HG02970 (cell line): ENCODE results near the gene ZNF37A.
"Not testable (repeated sequence)": the region's sequence is repeated elsewhere in the genome, so short reads cannot be mapped to it uniquely, and the experiment has no call there.

Source experiments
- ATAC-seq: cut with Tn5 transposase; IDR thresholded peaks from one replicate; pipeline ENCODE4 v1.9.1; 2021; ENCODE audit warnings: mild to moderate bottlenecking, moderate library complexity, moderate number of reproducible peaks; ENCODE audit not compliant: unreplicated experiment, low FRiP score

The ZNF37A gene

DNA sequence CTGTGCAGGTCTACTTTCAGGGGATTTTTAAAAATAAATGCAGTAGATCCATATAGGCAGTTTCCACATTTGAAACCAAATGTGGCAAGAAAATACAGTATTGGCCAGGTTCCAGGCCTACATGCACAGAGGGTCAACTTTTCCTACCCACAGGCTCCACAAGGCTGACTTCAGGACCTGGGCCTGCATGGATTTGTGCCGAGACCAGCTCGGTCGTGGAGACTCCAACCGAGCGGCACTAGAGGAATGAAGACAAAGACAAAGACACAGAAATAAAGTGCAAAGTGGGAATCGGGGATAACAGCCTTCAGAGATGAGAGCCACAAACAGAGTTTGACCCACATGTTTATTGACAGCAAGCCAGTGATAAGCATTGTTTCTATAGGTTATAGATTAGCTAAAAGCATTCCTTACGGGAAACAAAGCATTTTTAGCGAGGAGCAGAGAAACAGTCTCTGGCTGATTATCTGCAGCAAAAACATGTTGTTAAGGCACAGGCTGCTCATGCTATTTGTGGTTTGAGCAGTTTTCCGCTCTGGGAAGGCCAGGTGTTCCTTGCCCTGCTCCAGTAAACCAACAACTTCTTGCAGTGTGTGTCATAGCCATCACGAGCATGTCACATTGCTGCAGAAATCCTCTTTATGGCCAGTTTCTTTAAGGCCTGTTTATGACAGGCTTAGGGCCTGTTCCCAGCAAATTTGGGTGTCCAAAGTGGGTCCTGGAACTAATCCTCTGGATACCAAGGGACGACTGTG is 52.6 kb downstream of the ZNF37A start:
- no peak for ATAC-seq

DNA sequence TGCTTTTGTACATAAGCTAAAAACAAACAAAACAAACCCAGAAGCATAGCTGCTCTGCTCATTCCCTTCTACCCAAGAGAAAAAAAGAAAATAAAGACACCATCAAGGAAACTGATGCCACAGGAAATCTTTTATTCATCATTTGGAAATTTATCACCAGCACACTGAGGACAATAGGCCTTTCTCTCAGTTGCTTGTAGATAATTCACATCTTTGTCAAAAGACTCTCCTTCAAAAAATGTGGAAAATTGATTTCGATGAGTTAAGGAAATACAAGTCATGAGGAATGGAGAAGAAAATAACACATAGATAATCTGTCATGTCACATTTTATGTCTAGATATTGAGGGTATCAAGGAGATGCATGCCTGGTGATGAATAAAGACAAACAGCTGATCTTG is 53.5 kb downstream of the ZNF37A start:
- ATAC-seq: no peak

DNA sequence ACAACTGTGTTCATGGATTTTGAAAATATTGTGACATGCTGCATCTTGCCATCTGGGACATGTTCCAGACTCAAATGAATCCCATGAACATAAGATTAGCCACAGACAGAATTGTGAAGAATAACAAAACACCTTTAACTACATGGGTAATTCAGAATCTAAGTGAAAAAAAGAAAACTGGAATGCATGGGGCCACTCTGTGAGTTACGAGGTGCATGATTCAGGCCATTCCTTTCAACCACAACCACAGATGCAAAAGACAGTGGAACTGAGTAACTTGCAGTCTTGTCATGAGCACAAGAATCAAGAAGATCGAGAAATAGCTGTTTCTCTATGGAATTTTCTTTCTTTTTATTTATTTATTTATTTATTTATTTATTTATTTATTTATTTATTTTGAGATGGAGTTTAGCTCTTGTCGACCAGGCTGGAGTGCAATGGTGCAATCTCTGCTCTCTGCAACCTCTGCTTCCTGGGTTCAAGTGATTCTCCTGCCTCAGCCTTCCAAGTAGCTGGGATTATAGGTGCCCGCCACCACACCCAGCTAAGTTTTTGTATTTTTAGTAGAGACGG is 56.8 kb downstream of the ZNF37A start:
- not testable (repeated sequence) for ATAC-seq

DNA sequence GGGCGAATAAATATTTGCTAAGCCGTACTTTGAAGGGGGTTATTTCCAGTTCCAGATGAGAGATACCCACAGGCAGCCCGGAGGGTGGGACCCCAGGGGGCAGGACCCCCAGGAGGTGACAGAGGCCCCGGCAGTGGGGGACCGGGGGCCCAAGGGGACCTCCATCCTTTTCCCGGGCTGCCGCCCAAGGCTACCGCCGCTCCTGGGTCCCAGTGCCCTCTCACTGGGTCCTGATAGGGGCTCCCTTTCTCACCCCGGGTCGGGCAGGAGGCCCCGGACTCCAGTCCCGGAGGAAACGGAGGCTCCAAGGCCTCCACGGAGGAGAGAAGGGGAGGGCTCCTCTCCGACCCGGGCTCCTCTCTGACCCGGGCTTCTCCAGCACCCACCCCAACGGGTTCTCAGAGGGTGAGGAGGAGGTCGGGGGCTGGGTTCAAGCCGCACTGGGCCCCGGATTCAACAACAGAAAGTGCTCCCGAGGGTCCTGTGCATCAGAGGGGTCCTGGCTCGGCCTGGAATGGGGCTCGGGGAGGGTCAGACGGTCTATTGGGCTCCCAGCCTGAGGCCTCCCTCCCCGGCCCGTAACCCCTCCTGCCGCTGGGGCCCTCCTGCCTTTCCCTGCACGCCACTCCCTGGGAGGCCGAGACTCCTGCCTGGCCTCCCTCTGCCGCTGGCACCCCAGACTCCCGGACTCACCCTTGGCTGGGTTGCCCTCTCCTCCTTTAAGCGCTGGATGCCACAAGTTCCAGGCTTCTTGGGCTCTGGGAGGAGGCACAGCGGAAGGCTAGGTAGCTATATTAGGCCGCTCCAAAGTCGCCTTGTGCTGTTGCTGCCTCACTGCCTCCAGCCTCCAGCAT is 62.5 kb downstream of the ZNF37A start:
- ATAC-seq: no peak

DNA sequence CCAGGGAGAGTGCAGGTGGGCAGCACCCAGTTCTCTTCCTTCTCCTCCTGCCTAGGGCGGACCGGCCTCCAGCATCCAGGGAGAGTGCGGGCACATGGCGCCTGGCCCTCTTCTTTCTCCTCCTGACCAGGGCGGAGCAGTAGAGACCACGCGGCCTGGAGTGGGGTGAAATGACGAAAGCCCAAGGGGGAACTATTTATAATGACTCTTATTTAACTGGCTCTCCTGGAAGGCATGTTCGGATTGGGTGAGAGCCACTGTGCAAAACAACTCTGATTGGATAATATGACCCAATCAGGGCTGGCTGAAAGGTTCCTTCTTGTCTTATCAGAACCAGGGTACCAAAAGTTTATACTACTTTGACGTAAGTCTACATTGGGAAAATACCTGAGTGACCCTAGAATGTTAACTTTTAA is 63.1 kb downstream of the ZNF37A start:
- ATAC-seq: no peak

DNA sequence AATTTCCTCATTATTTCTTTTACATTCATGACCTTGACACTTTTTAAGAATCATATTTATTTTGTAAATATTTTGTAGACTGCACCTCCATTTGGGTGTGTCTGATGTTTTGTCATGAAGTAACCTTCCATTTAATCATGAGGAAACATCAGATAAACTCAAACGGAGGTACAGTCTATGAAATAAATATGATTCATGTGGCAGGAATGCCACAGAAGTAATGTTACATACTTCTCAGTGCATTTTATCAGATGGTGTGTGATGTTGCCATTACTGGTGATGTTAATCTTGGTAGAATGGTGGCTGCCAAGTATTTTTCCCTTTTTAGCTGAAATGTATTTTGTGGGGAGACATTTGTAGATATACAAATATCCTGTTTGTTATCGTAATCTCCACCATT is 64.9 kb downstream of the ZNF37A start:
- no peak for ATAC-seq

DNA sequence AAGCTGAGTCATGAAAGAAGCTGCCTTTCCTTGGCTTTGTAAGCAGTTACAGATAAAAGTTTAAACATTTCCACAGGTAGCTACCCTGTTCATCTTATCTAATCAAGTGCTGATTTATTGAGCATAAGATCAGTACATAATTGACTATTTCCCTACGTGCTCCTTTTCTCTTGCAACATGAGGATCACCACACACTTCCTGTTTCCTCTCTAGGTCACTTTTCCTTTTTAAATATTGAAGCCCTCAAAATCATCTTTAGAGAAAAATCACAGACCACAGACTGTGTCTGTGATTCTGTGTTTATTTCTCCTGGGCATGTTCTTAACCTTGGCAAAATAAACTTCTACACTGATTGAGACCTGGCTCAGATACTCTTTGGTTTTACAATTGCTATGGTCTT is 69.5 kb downstream of the ZNF37A start:
- no peak for ATAC-seq

DNA sequence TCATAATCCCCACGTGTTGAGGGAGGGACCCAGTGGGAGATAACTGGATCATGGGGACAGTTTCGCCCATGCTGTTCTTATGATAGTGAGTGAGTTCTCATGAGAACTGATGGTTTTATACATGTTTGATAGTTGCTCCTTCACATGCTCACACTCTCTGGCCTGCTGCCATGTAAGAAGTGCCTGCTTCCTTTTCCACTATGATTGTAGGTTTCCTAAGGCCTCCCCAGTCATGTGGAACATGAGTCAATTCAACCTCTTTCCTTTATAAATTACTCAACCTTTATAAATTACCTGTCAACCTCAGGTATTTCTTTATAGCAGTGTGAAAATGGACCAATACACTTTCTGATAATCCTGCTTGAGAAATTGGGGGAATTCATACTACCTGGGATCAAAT is 80.2 kb downstream of the ZNF37A start:
- ATAC-seq: no peak

DNA sequence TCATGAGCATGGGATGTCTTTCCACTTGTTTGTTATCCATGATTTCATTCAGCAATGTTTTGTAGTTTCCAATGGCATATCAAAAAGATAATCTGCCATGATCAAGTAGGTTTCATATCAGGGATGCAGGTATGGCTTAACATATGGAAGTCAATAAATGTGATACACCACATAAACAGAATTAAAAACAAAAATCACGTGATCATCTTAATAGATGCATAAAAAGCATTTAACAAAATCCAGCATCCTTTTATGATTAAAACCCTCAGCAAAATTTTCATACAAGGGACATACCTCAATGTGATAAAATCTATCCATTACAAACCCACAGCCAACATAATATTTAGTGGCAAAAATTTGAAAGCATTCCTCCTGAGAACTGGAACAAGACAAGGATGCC is 90.3 kb downstream of the ZNF37A start:
- ATAC-seq: no peak
